Activated naive CD4-positive, alpha-beta T cell (primary cell): ENCODE results near the gene BCL11B.

Experiments
- DNase-seq, 4 experiments: peaks; one replicate each; lab custom pipeline; 2025; lab: John Stamatoyannopoulos, UW

BCL11B gene

GRCh38 chr14:99182548-99183250 is 89.3 kb downstream of the BCL11B start:
- no peak for DNase-seq

DNA sequence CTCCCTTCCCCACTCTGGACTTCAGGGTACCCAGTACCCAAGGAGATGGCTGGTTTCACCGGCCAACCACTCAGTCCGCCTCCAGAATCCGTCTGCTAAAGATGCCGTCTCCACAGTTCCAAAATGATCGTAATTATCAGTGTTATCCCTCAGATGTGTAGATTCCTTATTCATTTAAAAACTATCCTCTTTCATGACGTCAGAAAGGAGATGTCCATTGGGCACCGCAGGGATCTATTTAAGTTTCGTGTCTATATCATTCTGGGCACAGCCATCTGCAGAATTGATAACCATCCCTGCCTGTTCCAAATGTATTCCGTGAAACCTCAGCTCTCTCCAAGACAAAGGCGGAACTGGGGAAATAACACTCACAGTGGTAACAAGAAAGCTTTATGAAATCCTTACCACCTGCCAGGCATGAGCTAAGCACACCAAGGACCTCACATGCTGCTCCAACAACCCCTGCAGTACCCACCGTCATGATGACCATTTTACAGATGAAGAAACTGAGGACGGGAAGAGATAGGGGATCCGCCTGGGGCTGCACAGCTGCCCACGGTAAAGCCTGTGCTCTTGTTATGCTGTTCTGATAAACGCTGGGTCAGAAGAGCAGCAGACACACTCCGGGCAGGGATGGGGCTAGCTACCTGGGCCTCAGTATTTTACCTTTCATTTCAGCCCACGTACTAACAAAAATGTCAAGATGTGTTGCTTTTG is 90.0 kb downstream of the BCL11B start:
- no peak for DNase-seq

GRCh38 chr14:99181241-99181640 is 90.8 kb downstream of the BCL11B start:
- DNase-seq = no peak

DNA sequence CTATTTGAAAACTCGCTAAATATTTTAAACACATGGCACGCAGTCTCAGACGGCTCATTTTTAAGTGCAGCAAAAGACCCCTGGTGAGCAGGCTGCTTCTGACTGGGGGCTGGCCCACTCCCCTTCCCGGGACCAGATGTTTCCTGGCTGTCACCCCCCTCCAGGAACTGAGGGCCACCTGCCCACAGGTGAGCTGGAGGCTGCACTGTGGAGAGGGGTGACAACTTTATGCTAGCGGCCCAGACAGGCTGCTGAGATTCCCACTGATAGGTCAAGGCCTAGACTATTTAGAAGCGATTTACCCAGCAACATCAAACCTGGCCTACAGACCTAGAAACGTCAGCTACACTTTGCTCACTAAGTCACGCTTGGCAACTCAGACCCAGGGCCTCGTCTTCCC is 92.1 kb downstream of the BCL11B start:
- no peak for DNase-seq

- DNase-seq = no peak
Measured at GRCh38 chr14:99179506-99179905, 92.5 kb downstream of the BCL11B start.

DNA sequence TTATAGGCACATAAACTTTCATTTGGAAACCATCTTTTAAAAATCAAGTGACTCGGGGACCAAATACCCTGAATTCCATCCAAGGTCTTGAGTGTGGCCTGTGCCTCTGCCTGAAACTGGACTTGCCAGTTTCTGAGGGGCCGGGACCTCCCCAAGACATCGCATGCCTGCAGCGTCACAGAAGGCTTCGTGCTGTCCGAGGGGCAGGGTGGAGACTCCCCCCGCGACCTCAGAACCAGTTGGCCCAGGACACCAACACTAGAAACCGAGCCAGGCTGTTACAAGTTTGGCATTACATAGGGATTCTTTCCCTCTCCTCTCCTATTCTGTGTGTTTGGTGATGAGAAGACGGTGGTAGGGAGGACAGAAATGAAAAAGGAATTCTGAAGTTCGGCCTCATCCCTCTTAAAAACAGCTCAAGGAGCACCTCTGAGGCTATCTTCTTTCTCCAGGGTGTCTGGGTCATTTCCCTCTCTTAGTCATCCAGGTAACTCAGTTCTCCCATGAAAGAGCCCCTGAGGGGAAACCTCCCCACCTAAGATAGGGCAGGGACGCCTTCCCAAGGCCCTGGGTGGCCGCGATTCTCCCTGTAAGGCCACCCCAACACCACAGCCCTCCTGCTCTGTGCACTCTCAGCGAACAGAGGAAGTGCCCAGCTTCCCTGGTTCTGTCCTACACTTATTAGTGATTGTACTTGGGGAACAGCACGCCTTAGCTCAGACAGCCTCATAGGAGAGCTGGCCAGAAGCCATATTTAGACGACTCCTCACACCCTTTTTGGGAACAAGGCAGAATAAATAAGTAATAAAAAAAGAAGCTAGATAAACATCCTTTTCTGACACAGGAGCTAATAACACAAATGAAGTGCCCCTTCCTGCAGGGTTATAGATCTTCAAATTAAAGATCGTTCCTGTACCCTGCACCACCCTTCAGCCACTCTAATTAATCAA is 93.8 kb downstream of the BCL11B start:
- DNase-seq = no peak

GRCh38 chr14:99177046-99177655 is 94.8 kb downstream of the BCL11B start:
- DNase-seq = no peak

- DNase-seq = no peak
Measured at GRCh38 chr14:99176156-99176945, 95.6 kb downstream of the BCL11B start.

GRCh38 chr14:99175331-99176155 is 96.5 kb downstream of the BCL11B start:
- DNase-seq = no peak

DNA sequence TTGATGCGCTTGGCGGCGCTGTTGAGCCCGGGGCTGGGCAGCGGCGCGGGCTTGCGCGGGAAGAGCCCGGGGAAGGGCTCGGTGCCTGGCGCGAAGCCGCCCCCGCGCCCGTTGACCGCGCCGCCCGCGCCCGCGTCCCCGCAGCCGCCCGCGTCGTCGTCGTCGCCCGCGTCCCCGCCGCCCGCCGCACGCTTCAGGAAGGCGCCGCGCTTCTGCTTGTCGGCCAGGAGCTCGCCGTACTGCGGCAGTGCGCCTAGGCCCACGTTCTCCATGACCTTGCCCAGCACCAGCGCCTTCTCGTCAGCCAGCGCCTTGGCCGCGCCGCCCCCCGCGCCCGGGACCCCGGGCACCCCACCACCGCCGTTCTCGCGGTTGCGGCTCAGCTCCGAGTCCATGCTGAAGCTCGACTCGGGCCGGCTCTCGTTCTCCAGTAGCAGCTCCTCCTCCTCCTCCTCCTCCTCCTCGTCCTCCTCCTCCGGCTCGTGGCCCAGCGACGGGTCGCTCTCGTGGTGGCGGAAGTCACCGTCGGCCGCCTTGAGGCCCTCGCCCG is 97.2 kb downstream of the BCL11B start:
- no peak for DNase-seq

DNA sequence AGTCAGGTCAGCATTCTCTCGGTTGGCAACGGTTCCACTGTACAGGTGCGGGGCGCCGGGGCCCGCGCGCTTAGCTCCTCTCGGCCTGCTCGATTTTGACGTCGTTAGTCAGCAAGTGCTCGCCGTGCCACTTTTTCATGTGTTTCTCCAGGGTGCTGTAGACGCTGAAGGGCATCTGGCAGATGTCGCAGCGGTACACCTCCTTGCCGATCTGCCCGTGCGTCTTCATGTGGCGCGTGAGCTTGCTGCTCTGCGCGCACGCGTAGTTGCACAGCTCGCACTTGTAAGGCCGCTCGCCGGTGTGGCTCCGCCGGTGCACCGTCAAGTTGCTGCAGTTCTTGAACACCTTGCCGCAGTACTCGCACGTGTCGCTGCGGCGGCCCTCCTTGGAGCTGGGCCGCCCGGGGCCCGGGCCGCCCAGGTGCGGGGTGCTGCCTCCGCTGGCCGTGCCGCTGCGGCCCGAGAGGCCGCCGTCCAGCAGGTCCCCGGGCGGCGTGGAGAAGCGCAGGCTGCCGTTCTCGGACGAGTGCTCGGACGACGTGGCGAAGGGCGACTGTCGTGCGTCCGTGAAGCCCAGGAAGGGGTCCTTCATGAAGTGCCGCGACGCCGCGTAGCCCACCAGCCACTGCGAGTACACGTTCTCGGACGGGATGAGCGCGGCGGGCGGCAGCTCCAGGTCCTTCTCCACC is 97.8 kb downstream of the BCL11B start:
- DNase-seq = no peak

DNA sequence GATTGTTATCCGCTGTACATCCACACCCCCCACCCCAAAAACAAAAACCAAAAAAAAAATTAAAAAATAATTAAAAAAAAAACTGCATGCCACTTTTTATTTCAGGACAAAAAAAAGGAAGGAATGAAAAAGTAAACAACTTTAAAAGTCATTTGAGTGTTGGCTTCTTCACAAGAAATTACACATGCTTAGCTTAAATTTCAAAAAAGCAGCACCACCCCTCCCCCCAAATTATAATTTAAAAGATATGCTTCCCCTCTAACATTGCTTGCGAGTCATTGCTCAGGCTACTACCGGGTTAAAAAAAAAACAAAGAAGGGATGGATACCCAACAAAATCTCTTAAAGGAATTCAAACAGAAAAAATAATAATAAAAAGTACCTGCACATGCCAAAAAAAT is 98.5 kb downstream of the BCL11B start:
- DNase-seq = no peak

DNA sequence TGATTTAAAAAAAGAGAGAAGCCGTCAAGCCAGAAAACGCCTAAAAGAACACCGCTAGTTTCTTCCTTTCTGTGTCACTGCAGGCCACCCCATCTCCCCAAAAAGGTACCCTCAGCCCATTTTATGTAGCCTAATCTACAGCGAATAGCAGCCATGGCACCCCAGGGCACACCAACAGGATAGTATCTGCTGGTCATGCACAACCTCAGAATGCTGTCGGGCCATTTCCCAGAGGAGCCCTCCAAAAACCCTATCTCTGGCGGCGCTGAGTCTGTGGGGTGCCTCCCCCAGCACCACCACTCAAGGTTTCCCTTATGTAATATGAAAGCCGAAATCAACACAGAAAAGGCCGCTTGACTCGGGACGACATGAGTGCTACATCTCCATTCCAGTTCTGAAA is 98.9 kb downstream of the BCL11B start:
- no peak for DNase-seq

DNA sequence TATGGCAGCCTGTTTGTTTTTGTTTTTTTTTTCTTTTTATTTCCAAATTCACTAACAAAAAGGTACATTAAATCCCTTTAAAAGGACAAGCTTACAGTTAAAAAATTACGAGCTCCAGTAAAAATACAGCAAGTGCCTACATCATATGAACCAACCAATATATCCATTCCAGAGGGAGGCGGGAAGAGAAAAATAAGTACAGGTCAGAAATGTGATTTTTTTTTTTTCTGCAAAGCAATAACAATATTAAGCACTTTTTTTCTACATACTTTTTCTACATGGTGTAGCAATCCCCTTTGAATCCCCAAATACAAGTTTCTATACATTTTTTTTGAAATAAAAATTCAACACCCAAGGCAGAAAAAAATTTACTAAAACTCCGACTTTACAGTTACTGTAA is 100.6 kb downstream of the BCL11B start:
- no peak for DNase-seq

GRCh38 chr14:99169776-99170356 is 102.1 kb downstream of the BCL11B start:
- DNase-seq = no peak

GRCh38 chr14:99168330-99168729 is 103.7 kb downstream of the BCL11B start:
- no peak for DNase-seq

GRCh38 chr14:99166506-99166905 is 105.5 kb downstream of the BCL11B start:
- DNase-seq = no peak

DNA sequence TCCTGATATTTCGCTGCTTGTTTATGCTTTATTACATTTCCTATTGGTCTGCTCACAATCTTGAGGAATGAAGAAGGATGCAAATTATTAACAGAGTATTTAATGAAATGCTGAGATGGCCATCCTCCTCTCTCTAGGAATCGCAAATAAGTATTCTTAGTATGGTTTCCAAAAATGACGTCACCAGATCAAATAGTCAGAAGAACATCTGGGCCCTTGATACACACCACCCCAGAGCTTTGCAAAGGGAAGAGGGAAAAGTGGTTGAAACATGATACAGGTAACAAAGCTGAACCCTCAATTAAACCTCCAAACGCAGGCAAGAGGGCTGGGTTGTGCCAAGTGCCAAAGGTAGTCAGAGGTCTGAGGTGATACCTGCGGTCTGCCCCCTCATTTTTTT is 107.3 kb downstream of the BCL11B start:
- DNase-seq = no peak

DNA sequence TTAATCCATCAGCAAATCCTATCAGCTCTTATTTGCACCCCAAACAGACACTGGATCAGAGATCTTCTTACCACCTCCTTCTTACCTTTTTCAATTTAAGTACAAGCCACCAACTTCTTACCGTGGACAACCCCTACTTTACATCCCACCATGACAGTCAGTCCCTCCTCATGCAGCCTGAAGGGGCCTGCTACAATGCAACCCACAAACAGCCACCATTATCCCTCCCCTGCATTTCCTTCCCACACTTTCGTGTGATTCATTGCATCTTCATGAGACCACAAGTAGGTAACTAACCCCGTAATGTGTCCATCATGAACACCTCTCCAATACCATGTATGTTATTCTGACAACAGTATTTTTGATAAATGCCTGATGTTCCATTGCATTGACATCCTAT is 108.6 kb downstream of the BCL11B start:
- no peak for DNase-seq
